Thyroid gland (tissue), 4 donors: ENCODE results near the gene ACSS3. TPM values are rescaled to one million over a fixed set of nuclear protein-coding genes. Genes with fewer than 3 reads are reported as not detected.

ENCODE experiments used
- DNase-seq, 2 donors: peaks; one replicate each; pipeline ENCODE4 v3.0.0-alpha.2; 2019
- H3K27ac ChIP-seq, 3 donors: fragments of 200-600 bp; sonication (generic); 1 replicate in 2 of 3; 2 replicates in 1 of 3; pipeline ENCODE4 v1.5.1; 2016 to 2019; ENCODE audit warnings: mild to moderate bottlenecking in 1 of 3, moderate library complexity in 1 of 3
- H3K27me3 ChIP-seq: fragments of 200-600 bp; sonication (generic); one replicate; pipeline ENCODE4 v1.5.1; 2019
- H3K36me3 ChIP-seq, 2 donors: fragments of 200-600 bp; sonication (generic); one replicate each; pipeline ENCODE4 v1.5.1; 2016 to 2019
- H3K4me1 ChIP-seq, 2 donors: fragments of 200-600 bp; sonication (generic); one replicate each; pipeline ENCODE4 v1.5.1; 2017 to 2019
- H3K4me3 ChIP-seq, 3 donors: fragments of 200-600 bp; sonication (generic); replicated peaks in 1 of 3; 1 replicate in 2 of 3; 2 replicates in 1 of 3; pipeline ENCODE4 v1.5.1; 2016; ENCODE audit warnings: mild to moderate bottlenecking in 1 of 3
- H3K9me3 ChIP-seq: fragments of 200-600 bp; sonication (generic); one replicate; pipeline ENCODE4 v1.5.1; 2017
- POLR2A ChIP-seq, 2 donors: fragments of 450-650 bp; IDR thresholded peaks; one replicate each; pipeline ENCODE4 v1.6.1; 2017; ENCODE audit warnings: antibody characterized with exemption in 2 of 2, mild to moderate bottlenecking in 2 of 2, moderate library complexity in 1 of 2
- WGBS, 2 donors: methylation state at CpG; one replicate each; pipeline ENCODE4 v1.1.5; 2017; 5-methylcytosine and 5-hydroxymethylcytosine counted together
- intact Hi-C: fragments of 100-400 bp; cut with DNase I; formaldehyde crosslinking; loops from one replicate; pipeline ENCODE4 v1.15.1; 2023
- total RNA-seq, 4 donors: library from RNA; depleted of rRNA; stranded (reverse); fragments of >200 nt; gene quantifications; one replicate each; pipeline ENCODE4 v1.2.3, GENCODE V29; 2016
- TF ChIP-seq, protein P1 (sequence below), 6 experiments: fragments of 200-600 bp in 3 of 6; fragments of 450-650 bp in 3 of 6; sonication (generic) in 3 of 6; IDR thresholded peaks; one replicate each; pipeline ENCODE4 v1.5.1; 2016 to 2019; ENCODE audit warnings: antibody characterized with exemption in 6 of 6, mild to moderate bottlenecking in 2 of 6, inconsistent platforms in 1 of 6, moderate library complexity in 1 of 6

The ACSS3 gene
- total RNA-seq, 4 donors from 2014 or later, result 32.5 to 63.8 (median 41.0) TPM

- H3K27ac ChIP-seq, result no peak overlapping the region
- no peaks in the 10 kb centered on the region for H3K36me3 ChIP-seq
- DNase-seq, result no peak
- intact Hi-C loops, result no loop called here
- no peaks in the 10 kb centered on the region for H3K9me3 ChIP-seq
- no peaks in the 10 kb centered on the region for H3K4me1 ChIP-seq
- H3K4me3 ChIP-seq, result no peak overlapping the region
- H3K27me3 ChIP-seq, result no peaks in the 10 kb centered on the region
- TF ChIP-seq, protein P1, sequence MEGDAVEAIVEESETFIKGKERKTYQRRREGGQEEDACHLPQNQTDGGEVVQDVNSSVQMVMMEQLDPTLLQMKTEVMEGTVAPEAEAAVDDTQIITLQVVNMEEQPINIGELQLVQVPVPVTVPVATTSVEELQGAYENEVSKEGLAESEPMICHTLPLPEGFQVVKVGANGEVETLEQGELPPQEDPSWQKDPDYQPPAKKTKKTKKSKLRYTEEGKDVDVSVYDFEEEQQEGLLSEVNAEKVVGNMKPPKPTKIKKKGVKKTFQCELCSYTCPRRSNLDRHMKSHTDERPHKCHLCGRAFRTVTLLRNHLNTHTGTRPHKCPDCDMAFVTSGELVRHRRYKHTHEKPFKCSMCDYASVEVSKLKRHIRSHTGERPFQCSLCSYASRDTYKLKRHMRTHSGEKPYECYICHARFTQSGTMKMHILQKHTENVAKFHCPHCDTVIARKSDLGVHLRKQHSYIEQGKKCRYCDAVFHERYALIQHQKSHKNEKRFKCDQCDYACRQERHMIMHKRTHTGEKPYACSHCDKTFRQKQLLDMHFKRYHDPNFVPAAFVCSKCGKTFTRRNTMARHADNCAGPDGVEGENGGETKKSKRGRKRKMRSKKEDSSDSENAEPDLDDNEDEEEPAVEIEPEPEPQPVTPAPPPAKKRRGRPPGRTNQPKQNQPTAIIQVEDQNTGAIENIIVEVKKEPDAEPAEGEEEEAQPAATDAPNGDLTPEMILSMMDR (IDR thresholded peaks at IDR 0.05), result no peak
- no peak for TF ChIP-seq POLR2A (IDR thresholded peaks at IDR 0.05)
- 95 to 96% methylated on average over 6 of the region's 6 CpGs for WGBS, 2 donors
Observed at GRCh38 chr12:81224626-81225025, 146.7 kb downstream of the ACSS3 start.

DNA sequence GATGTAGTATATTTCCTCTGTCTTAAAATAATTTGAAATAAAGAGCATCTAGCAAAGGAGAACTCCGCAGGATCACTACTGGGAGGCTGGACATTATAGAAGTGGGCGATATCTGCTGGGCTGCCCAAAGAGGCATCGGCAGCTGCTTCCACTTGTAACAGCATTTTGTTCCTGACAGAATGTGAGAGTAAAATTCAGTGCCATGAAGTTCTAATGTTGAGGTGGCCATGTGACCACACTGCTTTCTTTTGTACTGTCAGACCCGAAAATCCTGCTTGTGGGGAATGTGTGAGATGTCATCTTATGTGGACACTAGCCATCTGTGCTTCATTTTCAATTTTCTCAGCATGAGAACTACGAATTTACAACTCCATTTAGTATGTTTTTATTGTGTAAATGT, 151.9 kb downstream of the ACSS3 start:
- Histone ChIP-seq H3K9me3 (no peaks in the 10 kb centered on the region), H3K4me3 (no peak overlapping the region), H3K36me3 (no peaks in the 10 kb centered on the region), H3K27me3 (no peaks in the 10 kb centered on the region), H3K27ac (no peak overlapping the region), H3K4me1 (no peaks in the 10 kb centered on the region)
- TF ChIP-seq, protein P1 (IDR thresholded peaks at IDR 0.05), result no peak
- TF ChIP-seq POLR2A (IDR thresholded peaks at IDR 0.05), result no peak
- intact Hi-C loops, result no loop called here
- DNase-seq, result no peak
- WGBS, 2 donors, result 74 to 75% methylated on average over 5 of the region's 5 CpGs

DNA sequence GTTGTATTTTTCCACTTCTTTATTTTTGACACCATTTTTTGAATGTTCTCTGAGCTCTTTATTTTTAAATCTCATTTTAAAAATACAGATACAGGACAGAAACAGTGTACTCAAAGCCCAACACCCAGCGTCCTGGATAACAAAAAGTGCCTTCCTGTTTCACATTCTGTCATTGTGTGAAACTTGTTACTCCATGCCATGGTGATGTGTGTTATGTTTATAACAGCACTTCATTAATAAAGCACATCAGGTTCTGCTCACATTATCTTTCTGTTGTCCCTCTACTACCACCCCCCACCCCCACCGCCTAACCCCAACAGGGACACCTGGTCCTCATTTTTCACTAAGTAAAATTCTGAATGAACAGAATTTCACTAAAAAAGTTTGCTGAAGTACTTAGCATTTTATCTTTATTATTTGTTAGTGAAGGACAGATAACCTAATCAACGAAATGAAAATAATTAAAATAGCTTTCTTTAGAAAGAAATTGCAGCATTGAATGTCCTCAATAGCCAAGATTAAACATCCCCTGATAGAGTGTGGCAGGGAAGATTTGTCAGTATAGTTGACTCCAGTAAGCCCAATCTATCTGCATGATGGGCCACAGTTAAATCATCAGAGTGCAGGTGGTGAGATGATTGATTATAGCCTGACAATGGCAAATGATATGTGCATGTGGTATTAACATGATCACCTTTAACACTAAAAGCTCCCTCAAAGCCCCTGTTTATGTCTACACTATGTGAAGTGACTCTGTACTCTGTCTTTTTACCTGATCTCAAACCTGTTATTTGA, 153.9 kb downstream of the ACSS3 start:
- H3K9me3 ChIP-seq, result no peaks in the 10 kb centered on the region

DNA sequence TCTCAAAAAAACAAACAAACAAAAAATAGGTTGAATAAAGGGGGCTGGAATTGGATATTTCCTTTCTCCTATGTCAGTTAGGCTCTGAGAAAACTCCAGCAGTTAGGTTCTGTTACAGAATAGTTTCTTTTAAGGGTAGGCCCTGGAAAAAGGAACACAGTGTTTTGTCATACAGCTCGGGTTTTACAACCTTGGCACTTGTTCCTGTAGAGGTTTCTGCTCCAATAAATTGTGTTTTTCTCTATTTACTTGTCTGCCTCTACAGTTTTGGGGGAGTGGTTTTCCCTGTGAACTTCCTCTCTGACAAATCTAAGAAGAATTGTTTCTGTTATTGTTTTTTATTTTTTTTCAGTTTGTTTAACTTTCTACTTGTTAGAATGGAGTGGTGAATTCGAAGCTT, 167.6 kb downstream of the ACSS3 start:
- intact Hi-C loops, result no loop called here
- no peaks in the 10 kb centered on the region for H3K9me3 ChIP-seq
- H3K27ac ChIP-seq, result peak overlapping the region; percentile 7 to 75 (median 39)

More for the DNA sequence above, 153.9 kb downstream of the ACSS3 start:
- Histone ChIP-seq H3K36me3 (no peaks in the 10 kb centered on the region), H3K27ac (no peak overlapping the region), H3K27me3 (no peaks in the 10 kb centered on the region), H3K4me3 (no peak overlapping the region), H3K4me1 (no peaks in the 10 kb centered on the region)
- 89 to 92% methylated on average over 3 of the region's 3 CpGs for WGBS, 2 donors
- intact Hi-C loops, result no loop called here
- DNase-seq, result no peak
- TF ChIP-seq POLR2A (IDR thresholded peaks at IDR 0.05), result no peak
- TF ChIP-seq, protein P1 (IDR thresholded peaks at IDR 0.05), result no peak

More for the DNA sequence above, 167.6 kb downstream of the ACSS3 start:
- Histone ChIP-seq H3K4me1 (peaks cover 10 to 17% of the 10 kb centered on the region in 2 donors), H3K27me3 (no peaks in the 10 kb centered on the region), H3K4me3 (no peak overlapping the region), H3K36me3 (no peaks in the 10 kb centered on the region)
- no peak for TF ChIP-seq POLR2A (IDR thresholded peaks at IDR 0.05)
- TF ChIP-seq, protein P1 (IDR thresholded peaks at IDR 0.05), result no peak
- 27 to 37% methylated on average over 2 of the region's 2 CpGs for WGBS, 2 donors
- DNase-seq, result peak; percentile 2 to 3
